PC-9 (cell line): Measurements from ENCODE around the gene SLC51B.

Experiments
- EZH2 ChIP-seq: fragments of 200-600 bp; sonication (generic); IDR thresholded peaks from 2 replicates; pipeline ENCODE4 v1.8.0; 2017; ENCODE audit warnings: antibody characterized with exemption, low read depth
- TF ChIP-seq, protein P1 (sequence below): fragments of 200-600 bp; sonication (generic); conservative IDR thresholded peaks from 2 replicates; pipeline ENCODE4 v1.6.1; 2017; ENCODE audit warnings: mixed run types, antibody characterized with exemption, mild to moderate bottlenecking, moderate library complexity

- TF ChIP-seq, protein P1, sequence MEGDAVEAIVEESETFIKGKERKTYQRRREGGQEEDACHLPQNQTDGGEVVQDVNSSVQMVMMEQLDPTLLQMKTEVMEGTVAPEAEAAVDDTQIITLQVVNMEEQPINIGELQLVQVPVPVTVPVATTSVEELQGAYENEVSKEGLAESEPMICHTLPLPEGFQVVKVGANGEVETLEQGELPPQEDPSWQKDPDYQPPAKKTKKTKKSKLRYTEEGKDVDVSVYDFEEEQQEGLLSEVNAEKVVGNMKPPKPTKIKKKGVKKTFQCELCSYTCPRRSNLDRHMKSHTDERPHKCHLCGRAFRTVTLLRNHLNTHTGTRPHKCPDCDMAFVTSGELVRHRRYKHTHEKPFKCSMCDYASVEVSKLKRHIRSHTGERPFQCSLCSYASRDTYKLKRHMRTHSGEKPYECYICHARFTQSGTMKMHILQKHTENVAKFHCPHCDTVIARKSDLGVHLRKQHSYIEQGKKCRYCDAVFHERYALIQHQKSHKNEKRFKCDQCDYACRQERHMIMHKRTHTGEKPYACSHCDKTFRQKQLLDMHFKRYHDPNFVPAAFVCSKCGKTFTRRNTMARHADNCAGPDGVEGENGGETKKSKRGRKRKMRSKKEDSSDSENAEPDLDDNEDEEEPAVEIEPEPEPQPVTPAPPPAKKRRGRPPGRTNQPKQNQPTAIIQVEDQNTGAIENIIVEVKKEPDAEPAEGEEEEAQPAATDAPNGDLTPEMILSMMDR: no peak
- no peak for TF ChIP-seq EZH2
Measured at GRCh38 chr15:65021488-65021887, 23.7 kb upstream of the SLC51B start.
